GM18907 (cell line): ENCODE measurements around the gene APLP1.
"Not testable (repeated sequence)": the region's sequence is repeated elsewhere in the genome, so short reads cannot be mapped to it uniquely, and the experiment has no call there.

Source experiments
- ATAC-seq: cut with Tn5 transposase; IDR thresholded peaks from one replicate; pipeline ENCODE4 v1.9.1; 2021; ENCODE audit warnings: mild to moderate bottlenecking, moderate library complexity; ENCODE audit not compliant: unreplicated experiment

APLP1 gene

GRCh38 chr19:35852029-35852780 is 16.2 kb upstream of the APLP1 start, which contains the start of gene NPHS1:
Gene NPHS1, minus strand, starts transcription at chr19:35852504. Its CDS starts 667 bp downstream, at chr19:35851837.
- no peak for ATAC-seq

GRCh38 chr19:35853038-35853756 is 15.2 kb upstream of the APLP1 start:
- no peak for ATAC-seq

GRCh38 chr19:35856546-35857149 is 11.7 kb upstream of the APLP1 start, which contains the start of gene KIRREL2:
Gene KIRREL2, plus strand, starts transcription at chr19:35856911. Its CDS starts 209 bp downstream, at chr19:35857120.
- no peak for ATAC-seq

DNA sequence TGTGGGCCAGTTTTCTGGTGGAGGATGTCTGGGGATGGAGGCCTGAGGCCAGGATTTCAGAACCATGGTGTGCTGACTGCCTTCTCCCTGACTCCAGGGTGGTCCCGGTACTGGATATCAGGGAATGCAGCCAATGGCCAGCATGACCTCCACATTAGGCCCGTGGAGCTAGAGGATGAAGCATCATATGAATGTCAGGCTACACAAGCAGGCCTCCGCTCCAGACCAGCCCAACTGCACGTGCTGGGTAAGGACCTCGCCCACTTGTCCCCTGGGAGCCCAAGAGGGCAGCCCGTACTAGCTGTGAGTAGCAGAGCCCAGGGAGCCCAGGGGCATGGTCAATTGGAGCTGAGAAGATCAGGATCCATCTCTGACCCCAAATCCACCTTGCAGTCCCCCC is 10.1 kb upstream of the APLP1 start:
- no peak for ATAC-seq

- ATAC-seq = no peak
These were observed 9.0 kb upstream of the APLP1 start for GRCh38 chr19:35859414-35859813.

GRCh38 chr19:35860436-35860817 is 7.9 kb upstream of the APLP1 start:
- ATAC-seq = no peak

GRCh38 chr19:35860818-35861639 is 7.3 kb upstream of the APLP1 start:
- no peak for ATAC-seq

DNA sequence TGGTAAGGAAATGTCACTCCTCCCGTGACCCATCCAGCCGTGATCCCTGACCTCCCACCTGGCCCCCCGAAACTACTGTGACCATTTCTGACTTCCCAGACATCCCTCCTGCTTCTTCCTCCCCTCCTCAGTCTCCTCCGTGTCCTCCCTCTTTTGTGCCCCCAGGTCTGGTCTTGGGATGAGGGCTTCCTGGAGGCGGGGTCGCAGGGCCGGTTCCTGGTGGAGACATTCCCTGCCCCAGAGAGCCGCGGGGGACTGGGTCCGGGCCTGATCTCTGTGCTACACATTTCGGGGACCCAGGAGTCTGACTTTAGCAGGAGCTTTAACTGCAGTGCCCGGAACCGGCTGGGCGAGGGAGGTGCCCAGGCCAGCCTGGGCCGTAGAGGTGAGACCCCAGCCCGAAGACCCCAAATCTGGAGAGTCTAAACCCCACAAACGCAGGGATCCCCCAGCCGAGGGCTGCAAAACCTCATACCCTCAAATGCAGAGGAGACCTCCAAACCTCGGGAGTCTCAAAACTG is 6.7 kb upstream of the APLP1 start:
- no peak for ATAC-seq

- ATAC-seq = no peak
These were observed 5.8 kb upstream of the APLP1 start for GRCh38 chr19:35862528-35862927.

- no peak for ATAC-seq
These were observed 5.4 kb upstream of the APLP1 start for GRCh38 chr19:35863018-35863417.

GRCh38 chr19:35868823-35869326 is 501 bp downstream of the APLP1 start:
- ATAC-seq = no peak

DNA sequence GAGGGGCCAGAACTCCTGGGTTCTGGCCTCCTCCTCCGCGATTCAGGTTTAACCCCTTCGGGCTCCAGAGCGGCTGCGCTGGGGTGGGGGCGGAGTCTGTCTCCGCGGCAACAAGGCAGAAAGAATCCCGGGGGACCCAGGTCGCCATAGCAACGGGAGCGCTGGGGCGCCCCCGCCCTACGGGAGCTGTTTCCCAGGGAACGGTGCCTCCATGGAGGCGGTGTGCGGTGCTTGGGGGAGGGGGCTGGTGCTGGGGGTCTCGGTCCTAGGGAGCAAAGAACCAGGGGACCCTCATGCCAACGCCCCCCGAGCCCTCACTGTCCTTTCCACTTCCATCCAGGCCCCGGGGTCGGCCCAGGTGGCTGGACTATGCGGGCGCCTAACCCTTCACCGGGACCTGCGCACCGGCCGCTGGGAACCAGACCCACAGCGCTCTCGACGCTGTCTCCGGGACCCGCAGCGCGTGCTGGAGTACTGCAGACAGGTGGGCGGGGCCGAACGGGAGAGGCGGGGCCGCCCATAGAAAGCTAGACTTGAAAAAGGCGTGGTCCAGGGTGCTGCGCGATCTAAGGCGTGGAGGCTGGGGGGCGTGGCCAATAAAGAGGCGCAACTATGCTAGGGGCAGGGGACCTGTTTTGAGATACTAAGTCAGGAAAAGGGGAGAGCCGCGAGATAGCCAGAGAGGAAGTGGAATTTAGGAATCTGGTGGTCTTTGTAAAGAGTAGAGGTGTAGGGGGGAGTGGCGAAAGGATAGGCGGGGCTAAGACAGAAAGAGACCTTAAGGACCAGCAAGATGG is 1.2 kb downstream of the APLP1 start:
- ATAC-seq = no peak

DNA sequence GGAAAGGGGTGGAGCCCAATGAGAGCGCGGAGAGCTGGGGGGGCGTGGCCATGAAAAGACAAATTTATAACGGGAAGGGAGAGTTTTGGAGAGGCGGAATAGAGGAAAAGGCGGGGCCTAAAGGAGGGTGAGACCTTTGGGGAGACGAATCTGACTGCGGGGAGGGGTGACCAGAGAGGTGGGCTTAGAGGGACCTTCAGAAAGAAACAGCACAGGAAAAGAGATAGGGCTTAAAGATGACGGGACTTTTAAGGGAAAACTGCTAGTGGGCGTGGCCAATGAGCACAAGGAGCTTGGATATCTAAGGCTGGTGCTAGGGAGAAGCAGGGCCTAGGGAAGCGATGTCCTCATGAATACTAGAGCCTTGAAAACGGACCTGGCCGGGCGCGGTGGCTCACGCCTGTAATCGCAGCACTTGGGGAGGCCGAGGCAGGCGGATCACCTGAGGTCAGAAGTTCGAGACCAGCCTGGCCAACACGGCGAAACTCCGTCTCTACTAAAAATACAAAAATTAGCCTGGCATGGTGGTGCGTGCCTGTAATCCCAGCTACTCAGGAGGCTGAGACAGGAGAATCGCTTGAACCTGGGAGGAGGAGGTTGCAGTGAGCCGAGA is 1.9 kb downstream of the APLP1 start:
- not testable (repeated sequence) for ATAC-seq

GRCh38 chr19:35870798-35871197 is 2.4 kb downstream of the APLP1 start:
- ATAC-seq = no peak

GRCh38 chr19:35871611-35872010 is 3.2 kb downstream of the APLP1 start:
- ATAC-seq = no peak

DNA sequence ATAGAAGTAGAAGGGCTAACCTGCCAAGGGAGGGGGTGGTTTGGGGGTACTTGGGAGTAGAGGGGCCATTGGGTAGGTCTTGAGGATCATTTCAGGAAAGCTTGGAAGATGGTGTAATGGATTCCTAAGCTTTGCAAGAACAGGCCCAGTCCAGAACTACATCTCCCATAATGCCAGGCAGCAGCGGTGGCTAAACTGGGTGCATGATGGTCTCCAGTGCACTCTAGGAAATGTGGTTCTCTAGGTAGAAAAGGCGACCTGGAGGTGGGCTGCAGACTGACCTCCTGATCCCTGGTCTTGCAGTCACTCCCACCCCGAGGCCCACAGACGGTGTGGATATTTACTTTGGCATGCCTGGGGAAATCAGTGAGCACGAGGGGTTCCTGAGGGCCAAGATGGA is 3.8 kb downstream of the APLP1 start:
- no peak for ATAC-seq

DNA sequence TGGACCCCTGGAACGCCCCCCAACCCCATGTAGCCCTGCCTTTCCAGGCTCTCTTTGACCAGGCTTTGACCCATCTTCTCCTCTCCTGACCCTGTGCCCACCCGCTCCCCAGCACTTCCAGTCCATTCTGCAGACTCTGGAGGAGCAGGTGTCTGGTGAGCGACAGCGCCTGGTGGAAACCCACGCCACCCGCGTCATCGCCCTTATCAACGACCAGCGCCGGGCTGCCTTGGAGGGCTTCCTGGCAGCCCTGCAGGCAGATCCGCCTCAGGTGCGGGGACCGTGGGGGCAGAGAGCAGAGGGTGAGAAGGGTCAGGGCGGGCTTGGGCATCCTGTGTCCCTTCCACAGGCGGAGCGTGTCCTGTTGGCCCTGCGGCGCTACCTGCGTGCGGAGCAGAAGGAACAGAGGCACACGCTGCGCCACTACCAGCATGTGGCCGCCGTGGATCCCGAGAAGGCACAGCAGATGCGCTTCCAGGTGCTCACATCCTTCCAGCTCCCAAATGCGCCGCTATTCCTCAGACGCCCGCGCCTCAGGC is 6.1 kb downstream of the APLP1 start:
- no peak for ATAC-seq

GRCh38 chr19:35879068-35879467 is 10.7 kb downstream of the APLP1 start:
- ATAC-seq = no peak

DNA sequence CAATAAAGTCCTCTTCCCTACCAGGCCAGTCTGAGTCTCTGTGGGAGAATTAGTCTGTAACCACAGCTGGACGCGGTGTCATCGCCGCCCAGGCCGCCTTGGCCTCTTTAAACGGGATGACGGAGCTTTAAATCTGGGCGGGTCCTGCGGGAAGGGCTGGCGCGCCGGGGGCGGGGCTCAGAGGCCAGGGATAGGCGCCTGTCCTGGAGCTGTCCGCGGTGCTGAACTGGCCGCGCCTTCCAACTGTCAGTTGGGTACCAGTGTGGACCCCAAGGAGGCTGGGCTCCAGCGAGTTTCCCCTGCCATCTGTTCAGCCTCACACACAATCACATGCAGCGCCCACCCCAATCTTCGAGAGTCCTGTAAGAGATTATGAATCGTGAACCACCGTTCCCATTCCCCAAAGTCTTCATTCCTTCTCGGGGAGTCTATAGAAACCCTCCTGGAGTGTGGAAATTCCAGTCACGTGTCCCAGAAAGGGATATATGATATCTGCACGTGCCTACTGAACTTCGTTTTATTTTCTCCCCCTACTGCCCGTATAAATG is 11.5 kb downstream of the APLP1 start:
- no peak for ATAC-seq
